Mesenchymal stem cell (in vitro differentiated cells and primary cell): ENCODE results near the gene PPP1R3G.

Experiments
- DNase-seq: peaks from one replicate; pipeline ENCODE4 v3.0.0-alpha.2; 2013
- H2AFZ ChIP-seq: one replicate; pipeline ENCODE4 v1.6.1; 2013; ENCODE audit warnings: low read depth, mild to moderate bottlenecking, control low read depth, inconsistent platforms, low read length, moderate library complexity
- H2AK5ac ChIP-seq: 2 replicates; pipeline ENCODE4 v1.6.1; 2013; ENCODE audit warnings: low read length, moderate library complexity, mild to moderate bottlenecking, inconsistent platforms; ENCODE audit not compliant: severe bottlenecking
- H2BK120ac ChIP-seq: one replicate; pipeline ENCODE4 v1.6.1; 2013; ENCODE audit warnings: low read depth, mild to moderate bottlenecking, inconsistent platforms, low read length, moderate library complexity
- H2BK12ac ChIP-seq, 2 experiments: one replicate each; pipeline ENCODE4 v1.6.1; 2013; ENCODE audit warnings: inconsistent platforms in 2 of 2, low read length in 2 of 2, mild to moderate bottlenecking in 2 of 2, moderate library complexity in 2 of 2, control low read depth in 1 of 2
- H2BK15ac ChIP-seq: one replicate; pipeline ENCODE4 v1.6.1; 2013; ENCODE audit warnings: mild to moderate bottlenecking, low read depth, inconsistent platforms; ENCODE audit not compliant: poor library complexity, severe bottlenecking
- H2BK5ac ChIP-seq: 2 replicates; pipeline ENCODE4 v1.6.1; 2013; ENCODE audit warnings: low read depth, mild to moderate bottlenecking, low read length, control low read depth, inconsistent platforms; ENCODE audit not compliant: poor library complexity, severe bottlenecking
- H3K14ac ChIP-seq, 2 experiments: one replicate each; pipeline ENCODE4 v1.6.1; 2013; ENCODE audit warnings: inconsistent platforms in 2 of 2, low read length in 2 of 2, control low read depth in 1 of 2, mild to moderate bottlenecking in 1 of 2, moderate library complexity in 1 of 2
- H3K18ac ChIP-seq, 2 experiments: one replicate each; pipeline ENCODE4 v1.6.1; 2013; ENCODE audit warnings: inconsistent platforms in 2 of 2, low read length in 2 of 2, control low read depth in 1 of 2, low read depth in 1 of 2, mild to moderate bottlenecking in 1 of 2
- H3K23ac ChIP-seq, 2 experiments: one replicate each; pipeline ENCODE4 v1.6.1; 2013; ENCODE audit warnings: inconsistent platforms in 2 of 2, low read length in 2 of 2, mild to moderate bottlenecking in 2 of 2, moderate library complexity in 2 of 2, control low read depth in 1 of 2
- H3K27ac ChIP-seq: 2 replicates; pipeline ENCODE4 v1.5.1; 2013; ENCODE audit warnings: mild to moderate bottlenecking, moderate library complexity, low read length, control low read depth, inconsistent platforms; ENCODE audit not compliant: poor library complexity, severe bottlenecking
- H3K27me3 ChIP-seq, 2 experiments: 2 replicates each; pipeline versions ENCODE4 v1.6.1 to v1.7.0; 2013; ENCODE audit warnings: low read length in 2 of 2, mild to moderate bottlenecking in 2 of 2, moderate library complexity in 2 of 2, control low read depth in 1 of 2, inconsistent platforms in 1 of 2; ENCODE audit not compliant: control insufficient read depth in 1 of 2, insufficient read depth in 1 of 2
- H3K36me3 ChIP-seq, 2 experiments: 2 replicates each; pipeline versions ENCODE4 v1.6.1 to v1.7.0; 2013; ENCODE audit warnings: low read length in 2 of 2, control low read depth in 1 of 2, inconsistent platforms in 1 of 2, low read depth in 1 of 2, mild to moderate bottlenecking in 1 of 2; ENCODE audit not compliant: insufficient read depth in 2 of 2, control insufficient read depth in 1 of 2
- H3K4ac ChIP-seq, 2 experiments: one replicate each; pipeline ENCODE4 v1.6.1; 2013; ENCODE audit warnings: inconsistent platforms in 2 of 2, low read length in 2 of 2, mild to moderate bottlenecking in 2 of 2, moderate library complexity in 2 of 2, control low read depth in 1 of 2, low read depth in 1 of 2
- H3K4me1 ChIP-seq: 2 replicates; pipeline ENCODE4 v1.6.1; 2013; ENCODE audit warnings: low read depth, low read length, control low read depth; ENCODE audit not compliant: control insufficient read depth, insufficient read depth
- H3K4me2 ChIP-seq: 2 replicates; pipeline ENCODE4 v1.6.1; 2013; ENCODE audit warnings: low read length, mild to moderate bottlenecking, inconsistent platforms; ENCODE audit not compliant: poor library complexity, severe bottlenecking
- H3K4me3 ChIP-seq, 2 experiments: 2 replicates each; pipeline versions ENCODE4 v1.5.1 to v1.7.0; 2013; ENCODE audit warnings: low read length in 2 of 2, mild to moderate bottlenecking in 2 of 2, control low read depth in 1 of 2, low read depth in 1 of 2; ENCODE audit not compliant: insufficient read depth in 1 of 2
- H3K79me1 ChIP-seq: replicated peaks from 2 replicates; pipeline ENCODE4 v1.6.1; 2013; ENCODE audit warnings: mild to moderate bottlenecking, control low read depth, low read length, inconsistent platforms; ENCODE audit not compliant: poor library complexity, severe bottlenecking
- H3K9ac ChIP-seq: 2 replicates; pipeline ENCODE4 v1.7.0; 2013; ENCODE audit warnings: mild to moderate bottlenecking, low read length, moderate library complexity
- H3K9me3 ChIP-seq: 2 replicates; pipeline ENCODE4 v1.7.0; 2013; ENCODE audit warnings: mild to moderate bottlenecking, low read length; ENCODE audit not compliant: control insufficient read depth
- H4K8ac ChIP-seq: one replicate; pipeline ENCODE4 v1.6.1; 2013; ENCODE audit warnings: inconsistent platforms, mild to moderate bottlenecking, low read length, moderate library complexity
- H4K91ac ChIP-seq: one replicate; pipeline ENCODE4 v1.6.1; 2013; ENCODE audit warnings: mild to moderate bottlenecking, low read length, inconsistent platforms
- WGBS: methylation state at CpG from one replicate; pipeline ENCODE4 v1.1.7; 2013; ENCODE audit warnings: mixed read lengths; 5-methylcytosine and 5-hydroxymethylcytosine counted together

The PPP1R3G gene

GRCh38 chr6:5083813-5084359, 1.3 kb upstream of the PPP1R3G start:
- Histone ChIP-seq H3K18ac (peak overlapping the region; percentile 76 to 83), H4K91ac (peak overlapping the region; percentile 84), H3K4me1 (peaks cover 30% of the 10 kb centered on the region), H2AFZ (no peak overlapping the region), H3K4ac (peak overlapping the region; percentile 56 to 91), H2BK15ac (peak overlapping the region; percentile 98), H3K4me3 (peak overlapping the region; percentile 64 to 82), H3K4me2 (peak overlapping the region; percentile 84), H2BK12ac (peak overlapping the region in 1 of 2 experiments; percentile 93), H4K8ac (peak overlapping the region; percentile 98), H2AK5ac (no peak overlapping the region), H3K79me1 (peaks cover 1% of the 10 kb centered on the region), H3K14ac (no peak overlapping the region), H3K27me3 (peaks cover 3 to 15% of the 10 kb centered on the region in 2 experiments), H3K27ac (no peak overlapping the region), H3K9ac (peak overlapping the region; percentile 83), H2BK5ac (no peak overlapping the region), H3K36me3 (no peaks in the 10 kb centered on the region), H3K23ac (peak overlapping the region in 1 of 2 experiments; percentile 78), H2BK120ac (peak overlapping the region; percentile 76), H3K9me3 (no peaks in the 10 kb centered on the region)
- WGBS = 62% methylated on average over 18 of the region's 18 CpGs
- DNase-seq = no peak

- Histone ChIP-seq H3K14ac (peak overlapping the region in 1 of 2 experiments; percentile 0), H3K4me1 (peaks cover 30% of the 10 kb centered on the region), H3K27me3 (peaks cover 3 to 15% of the 10 kb centered on the region in 2 experiments), H2BK120ac (peak overlapping the region; percentile 76), H2AFZ (no peak overlapping the region), H3K4ac (peak overlapping the region; percentile 60 to 91), H2BK15ac (peak overlapping the region; percentile 98), H2BK5ac (no peak overlapping the region), H3K9me3 (no peaks in the 10 kb centered on the region), H4K91ac (peak overlapping the region; percentile 84), H3K27ac (no peak overlapping the region), H3K23ac (peak overlapping the region in 1 of 2 experiments; percentile 78), H3K36me3 (no peaks in the 10 kb centered on the region), H3K18ac (peak overlapping the region; percentile 76 to 83), H3K4me2 (peak overlapping the region; percentile 84), H2AK5ac (no peak overlapping the region), H4K8ac (peak overlapping the region; percentile 98), H3K9ac (peak overlapping the region; percentile 83), H3K79me1 (peaks cover 1% of the 10 kb centered on the region), H2BK12ac (peak overlapping the region; percentile 72 to 93), H3K4me3 (peak overlapping the region; percentile 64 to 82)
- DNase-seq = no peak
- 1% methylated on average over 43 of the region's 57 CpGs for WGBS
Observed at GRCh38 chr6:5084360-5084780, 771 bp upstream of the PPP1R3G start.

- H3K18ac ChIP-seq = peak overlapping the region; percentile 69 to 81
- peak overlapping the region; percentile 78 for H4K91ac ChIP-seq
- H3K27ac ChIP-seq = no peak overlapping the region
- peak; percentile 70 for DNase-seq
- H4K8ac ChIP-seq = peak overlapping the region; percentile 76
- no peak overlapping the region for H2AK5ac ChIP-seq
- no peak overlapping the region for H2BK5ac ChIP-seq
- 1% methylated on average over 69 of the region's 74 CpGs for whole genome bisulfite sequencing
- peak overlapping the region in 1 of 2 experiments; percentile 80 for H2BK12ac ChIP-seq
- H3K4me2 ChIP-seq = peak overlapping the region; percentile 84
- H3K23ac ChIP-seq = peak overlapping the region in 1 of 2 experiments; percentile 71
- H3K9me3 ChIP-seq = no peaks in the 10 kb centered on the region
- no peaks in the 10 kb centered on the region for H3K36me3 ChIP-seq
- H3K4me3 ChIP-seq = peak overlapping the region; percentile 64 to 82
- peak overlapping the region; percentile 67 to 77 for H3K4ac ChIP-seq
- peak overlapping the region in 1 of 2 experiments; percentile 83 for H3K14ac ChIP-seq
- peak overlapping the region; percentile 50 for H2BK120ac ChIP-seq
- H3K9ac ChIP-seq = peak overlapping the region; percentile 83
- H3K27me3 ChIP-seq = peaks cover 3 to 15% of the 10 kb centered on the region in 2 experiments
- H3K4me1 ChIP-seq = peaks cover 30% of the 10 kb centered on the region
- peak overlapping the region; percentile 18 for H2BK15ac ChIP-seq
- H2AFZ ChIP-seq = peak overlapping the region; percentile 74
- H3K79me1 ChIP-seq = peaks cover 1% of the 10 kb centered on the region
Observed at GRCh38 chr6:5085648-5086293, 630 bp downstream of the PPP1R3G start.

- Histone ChIP-seq H3K23ac (peak overlapping the region in 1 of 2 experiments; percentile 71), H3K36me3 (no peaks in the 10 kb centered on the region), H2BK5ac (no peak overlapping the region), H2AFZ (peak overlapping the region; percentile 74), H3K4ac (peak overlapping the region; percentile 47 to 67), H3K27ac (no peak overlapping the region), H3K4me1 (peaks cover 26% of the 10 kb centered on the region), H3K18ac (peak overlapping the region; percentile 65 to 71), H2BK120ac (peak overlapping the region; percentile 50), H4K8ac (peak overlapping the region; percentile 76), H3K14ac (no peak overlapping the region), H3K27me3 (peaks cover 3 to 15% of the 10 kb centered on the region in 2 experiments), H3K9ac (no peak overlapping the region), H2BK15ac (peak overlapping the region; percentile 18), H3K79me1 (peaks cover 1% of the 10 kb centered on the region), H3K9me3 (no peaks in the 10 kb centered on the region), H3K4me2 (peak overlapping the region; percentile 84), H4K91ac (no peak overlapping the region), H2BK12ac (peak overlapping the region in 1 of 2 experiments; percentile 80), H2AK5ac (no peak overlapping the region), H3K4me3 (peak overlapping the region; percentile 64 to 82)
- no peak for DNase-seq
- 37% methylated on average over 55 of the region's 56 CpGs for WGBS
Observed at GRCh38 chr6:5086294-5086890, 1.3 kb downstream of the PPP1R3G start.
